Activated CD8-positive, alpha-beta memory T cell treated with anti-CD3 and anti-CD28 coated beads for 48 hours (primary cell): Measurements from ENCODE around the gene CENPH.
"Not testable (repeated sequence)": the region's sequence is repeated elsewhere in the genome, so short reads cannot be mapped to it uniquely, and the experiment has no call there.

ENCODE experiments used
- DNase-seq, 3 experiments: peaks; one replicate each; pipeline ENCODE4 v3.0.0-alpha.2; 2020; ENCODE audit warnings: low read depth in 2 of 3, low spot score in 2 of 3

Gene CENPH

DNA sequence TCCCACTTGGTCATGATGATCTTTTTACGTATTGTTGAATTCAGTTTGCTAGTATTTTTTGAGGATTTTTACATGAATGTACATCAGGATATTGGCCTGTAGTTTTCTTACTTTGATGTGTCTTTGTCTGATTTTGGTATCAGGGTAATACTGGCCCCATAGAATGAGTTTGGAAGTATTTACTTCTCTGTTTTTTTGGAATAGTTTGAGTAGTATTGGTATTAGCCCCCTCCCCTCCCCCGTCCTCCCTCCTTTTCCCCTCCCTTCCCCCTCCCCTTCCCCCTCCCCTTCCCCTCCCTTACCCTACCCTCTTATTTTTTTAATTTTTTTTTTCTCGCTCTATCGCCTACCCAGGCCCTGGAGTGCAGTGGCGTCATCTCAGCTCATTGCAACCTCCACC lies 55.6 kb downstream of the CENPH start:
- no peak for DNase-seq

DNA sequence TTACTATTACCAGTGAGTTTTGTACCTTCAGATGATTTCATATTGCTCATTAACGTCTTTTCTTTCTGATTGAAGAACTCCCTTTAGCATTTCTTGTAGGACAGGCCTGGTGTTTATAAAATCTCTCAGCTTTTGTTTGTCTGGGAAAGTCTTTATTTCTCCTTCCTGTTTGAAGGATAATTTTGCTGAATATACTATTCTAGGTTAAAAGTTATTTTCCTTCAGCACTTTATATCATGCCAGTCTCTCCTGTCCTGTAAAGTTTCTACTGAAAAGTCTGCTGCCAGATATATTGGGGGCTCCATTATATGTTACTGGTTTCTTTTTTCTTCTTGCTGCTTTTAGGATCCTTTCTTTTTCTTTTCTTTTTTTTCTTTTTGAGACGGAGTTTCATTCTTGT lies 58.6 kb downstream of the CENPH start:
- DNase-seq, result no peak

DNA sequence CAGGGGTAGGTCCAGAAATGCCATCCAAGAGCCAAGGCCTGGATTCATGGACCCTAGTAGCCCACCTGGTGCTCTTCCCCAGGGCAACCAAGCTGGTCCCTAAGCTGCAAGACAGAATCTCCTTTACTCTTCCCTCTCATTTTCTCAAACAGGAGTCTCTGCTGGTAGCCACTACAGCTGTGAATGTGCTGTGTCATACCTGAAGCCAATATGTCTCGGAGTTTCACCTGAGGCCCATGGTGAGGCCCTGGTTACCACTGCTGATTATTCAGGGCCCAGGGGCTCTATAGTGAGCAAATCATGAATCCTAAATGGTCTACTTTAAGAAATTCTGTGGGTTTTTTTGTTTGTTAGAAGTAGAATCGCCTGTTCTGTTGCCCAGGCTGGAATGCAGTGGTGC lies 61.2 kb downstream of the CENPH start:
- no peak for DNase-seq

GRCh38 chr5:69252437-69252836 lies 63.1 kb downstream of the CENPH start:
- DNase-seq, result no peak

DNA sequence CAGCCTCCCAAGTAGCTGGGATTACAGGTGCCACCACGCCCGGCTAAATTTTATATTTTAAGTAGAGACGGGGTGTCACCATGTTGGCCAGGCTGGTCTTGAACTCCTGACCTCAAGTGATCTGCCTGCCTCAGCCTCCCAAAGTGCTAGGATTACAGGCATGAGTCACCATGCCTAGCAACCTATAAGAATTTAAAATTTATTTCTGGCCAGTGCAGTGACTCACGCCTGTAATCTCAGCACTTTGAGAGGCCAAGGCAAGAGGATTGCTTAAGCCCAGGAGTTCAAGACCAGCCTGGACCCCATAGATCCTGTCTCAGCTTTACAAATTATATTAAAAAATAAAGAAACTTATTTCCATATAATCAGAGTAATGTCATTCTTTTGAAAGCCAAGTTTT lies 66.6 kb downstream of the CENPH start:
- DNase-seq, result not testable (repeated sequence)

GRCh38 chr5:69257577-69257976 lies 68.2 kb downstream of the CENPH start:
- no peak for DNase-seq
